NB4 (cell line): ENCODE results near the gene CDH16.
A peak's percentile ranks its signal among the peaks of the same experiment; 100 is the strongest.

Experiments used
- POLR2A ChIP-seq: IDR thresholded peaks from 2 replicates; pipeline ENCODE4 v1.6.1; 2011; ENCODE audit warnings: mild to moderate bottlenecking; ENCODE audit not compliant: insufficient read length; ENCODE audit errors: extremely low read depth
- TF ChIP-seq, protein P1 (sequence below): IDR thresholded peaks from one replicate; pipeline ENCODE4 v1.5.1; 2012; ENCODE audit warnings: low read depth, low read length

DNA sequence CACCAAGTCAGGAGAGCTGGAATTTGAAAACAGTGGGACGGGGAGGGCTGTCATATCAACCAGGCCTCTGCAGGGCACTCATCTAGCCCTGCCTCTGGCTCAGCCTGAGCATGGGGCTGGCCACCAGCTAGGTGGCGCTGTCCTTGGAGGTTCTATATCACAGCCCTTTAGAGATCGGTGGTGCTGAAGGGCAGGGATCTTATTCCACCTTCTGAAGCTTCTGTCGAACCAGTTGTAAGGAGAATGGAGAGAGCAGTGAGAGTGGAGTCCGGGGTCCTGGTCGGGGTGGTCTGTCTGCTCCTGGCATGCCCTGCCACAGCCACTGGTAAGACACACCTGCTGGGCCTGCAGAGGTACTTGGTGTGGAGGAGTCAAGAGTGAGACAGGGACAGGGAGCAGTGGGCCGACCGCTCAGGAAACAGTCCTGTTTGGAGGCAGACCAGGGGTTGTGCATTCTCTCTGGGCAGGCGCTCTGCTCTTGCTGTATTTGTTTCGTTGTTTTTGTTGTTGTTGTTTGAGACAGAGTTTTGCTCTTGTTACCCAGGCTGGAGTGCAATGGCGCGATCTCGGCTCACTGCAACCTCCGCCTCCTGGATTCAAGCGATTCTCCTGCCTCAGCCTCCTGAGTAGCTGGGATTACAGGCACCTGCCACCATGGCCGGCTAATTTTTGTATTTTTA lies 42.5 kb upstream of the CDH16 start, which contains the start of gene CES3:
- TF ChIP-seq, protein P1, sequence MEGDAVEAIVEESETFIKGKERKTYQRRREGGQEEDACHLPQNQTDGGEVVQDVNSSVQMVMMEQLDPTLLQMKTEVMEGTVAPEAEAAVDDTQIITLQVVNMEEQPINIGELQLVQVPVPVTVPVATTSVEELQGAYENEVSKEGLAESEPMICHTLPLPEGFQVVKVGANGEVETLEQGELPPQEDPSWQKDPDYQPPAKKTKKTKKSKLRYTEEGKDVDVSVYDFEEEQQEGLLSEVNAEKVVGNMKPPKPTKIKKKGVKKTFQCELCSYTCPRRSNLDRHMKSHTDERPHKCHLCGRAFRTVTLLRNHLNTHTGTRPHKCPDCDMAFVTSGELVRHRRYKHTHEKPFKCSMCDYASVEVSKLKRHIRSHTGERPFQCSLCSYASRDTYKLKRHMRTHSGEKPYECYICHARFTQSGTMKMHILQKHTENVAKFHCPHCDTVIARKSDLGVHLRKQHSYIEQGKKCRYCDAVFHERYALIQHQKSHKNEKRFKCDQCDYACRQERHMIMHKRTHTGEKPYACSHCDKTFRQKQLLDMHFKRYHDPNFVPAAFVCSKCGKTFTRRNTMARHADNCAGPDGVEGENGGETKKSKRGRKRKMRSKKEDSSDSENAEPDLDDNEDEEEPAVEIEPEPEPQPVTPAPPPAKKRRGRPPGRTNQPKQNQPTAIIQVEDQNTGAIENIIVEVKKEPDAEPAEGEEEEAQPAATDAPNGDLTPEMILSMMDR, result peak; percentile 95
- no peak for TF ChIP-seq POLR2A
